Activated T-helper 1 cell treated with anti-CD3 and anti-CD28 coated beads, Interleukin-2, amount 50 U/mL, for 16 hours (primary cell): ENCODE data around the gene EYA4.

ENCODE experiments used
- DNase-seq, 2 donors: peaks; one replicate each; pipeline ENCODE4 v3.0.0-alpha.2; 2020; ENCODE audit warnings: low read depth in 1 of 2, low spot score in 1 of 2

EYA4 gene

DNA sequence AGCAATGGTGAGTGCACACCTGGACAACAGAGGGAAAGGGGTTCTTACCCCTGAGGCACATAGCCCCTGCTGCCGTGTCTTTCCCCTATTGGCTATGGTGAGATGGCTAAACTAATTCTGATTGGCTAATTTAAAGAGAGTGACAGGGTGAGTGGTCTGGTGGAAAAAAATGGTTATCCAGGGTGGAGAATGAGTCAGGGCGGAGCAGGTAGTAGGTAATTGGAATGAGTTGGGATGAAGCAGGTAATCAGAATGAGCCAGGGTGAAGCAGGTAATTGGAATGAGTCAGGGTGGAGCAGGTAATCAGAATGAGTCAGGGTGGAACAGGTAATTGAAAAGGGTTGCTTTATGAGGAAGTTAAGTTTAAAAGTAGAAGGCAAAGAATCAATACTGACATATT is 200.3 kb downstream of the EYA4 start:
- no peak for DNase-seq

GRCh38 chr6:133446789-133447188 is 205.6 kb downstream of the EYA4 start:
- no peak for DNase-seq

DNA sequence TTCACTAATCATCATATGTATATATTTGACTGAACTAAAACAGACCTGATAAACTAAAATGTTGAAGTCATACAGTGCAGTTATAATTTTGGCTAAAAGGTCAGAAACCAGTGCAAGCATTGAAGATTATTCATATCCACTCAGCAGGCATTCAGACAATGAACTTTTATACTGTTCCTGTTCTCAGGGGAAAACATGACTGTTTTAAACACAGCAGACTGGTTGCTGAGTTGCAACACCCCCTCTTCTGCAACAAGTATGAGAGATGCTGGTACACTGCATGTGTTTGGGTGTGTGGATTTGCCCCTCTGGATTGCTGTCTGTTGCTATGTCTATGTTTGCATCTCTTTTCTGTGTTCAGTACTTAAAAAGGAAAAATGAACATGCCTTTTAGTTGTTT is 206.8 kb downstream of the EYA4 start:
- no peak for DNase-seq

GRCh38 chr6:133456439-133456838 is 215.3 kb downstream of the EYA4 start:
- DNase-seq: no peak

DNA sequence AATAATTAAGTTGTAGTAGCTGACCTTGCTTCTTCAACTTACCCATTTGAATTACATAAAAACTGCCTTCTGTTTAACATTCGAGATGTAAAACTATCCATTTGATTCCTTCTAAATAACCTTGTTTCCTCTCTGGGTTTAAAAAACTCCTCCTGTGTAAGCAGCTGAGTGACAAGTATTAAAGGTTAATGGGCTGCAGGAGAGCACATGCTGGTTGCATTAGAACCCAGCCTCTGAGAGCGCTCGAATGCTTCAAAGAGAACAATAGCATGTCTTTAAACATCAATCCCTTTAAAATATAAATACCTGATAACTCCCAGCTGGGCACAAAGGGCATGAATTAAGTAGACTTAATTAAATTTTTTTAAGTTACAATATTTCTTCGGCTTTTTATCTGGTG is 215.8 kb downstream of the EYA4 start:
- no peak for DNase-seq

DNA sequence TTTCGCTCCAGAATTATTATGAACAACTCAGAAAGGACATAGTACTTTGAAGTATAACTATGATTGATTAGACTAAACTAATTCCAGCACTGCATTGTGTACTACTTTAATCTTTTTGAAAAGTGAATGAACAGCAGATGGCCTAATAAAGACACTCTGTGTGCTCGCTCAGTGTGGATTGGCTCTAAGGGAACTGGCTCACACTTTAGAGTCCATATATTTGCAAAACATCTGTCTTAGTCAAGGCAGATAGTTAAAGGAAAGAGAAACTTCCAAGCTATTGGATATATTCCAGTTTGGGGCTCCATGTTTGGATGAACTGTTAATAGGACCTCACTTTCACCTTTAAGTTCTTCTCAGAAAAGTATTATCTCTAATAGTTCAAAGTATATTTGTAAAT is 218.9 kb downstream of the EYA4 start:
- DNase-seq: no peak

DNA sequence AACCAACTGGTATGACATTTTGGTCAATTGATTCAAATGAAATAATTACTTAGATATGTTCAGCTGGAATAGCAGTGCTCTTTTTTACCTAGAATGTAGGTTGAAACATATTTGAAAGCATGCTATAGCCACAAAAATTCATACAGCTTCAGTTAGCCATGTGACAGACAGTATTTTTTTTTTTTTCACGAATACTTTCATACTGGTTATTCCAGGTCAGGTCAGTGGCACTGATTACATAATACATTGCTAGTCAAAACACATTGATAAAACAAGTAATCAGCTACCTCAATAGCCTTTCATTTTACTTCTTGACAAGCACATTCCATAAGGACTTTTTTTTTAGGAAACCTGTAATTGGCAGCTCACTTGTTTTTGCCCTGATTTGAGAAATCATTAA is 222.6 kb downstream of the EYA4 start:
- DNase-seq: no peak

GRCh38 chr6:133466680-133467079 is 225.5 kb downstream of the EYA4 start:
- DNase-seq: no peak

GRCh38 chr6:133467231-133467981 is 226.2 kb downstream of the EYA4 start:
- no peak for DNase-seq

GRCh38 chr6:133467982-133468380 is 226.8 kb downstream of the EYA4 start:
- DNase-seq: no peak

DNA sequence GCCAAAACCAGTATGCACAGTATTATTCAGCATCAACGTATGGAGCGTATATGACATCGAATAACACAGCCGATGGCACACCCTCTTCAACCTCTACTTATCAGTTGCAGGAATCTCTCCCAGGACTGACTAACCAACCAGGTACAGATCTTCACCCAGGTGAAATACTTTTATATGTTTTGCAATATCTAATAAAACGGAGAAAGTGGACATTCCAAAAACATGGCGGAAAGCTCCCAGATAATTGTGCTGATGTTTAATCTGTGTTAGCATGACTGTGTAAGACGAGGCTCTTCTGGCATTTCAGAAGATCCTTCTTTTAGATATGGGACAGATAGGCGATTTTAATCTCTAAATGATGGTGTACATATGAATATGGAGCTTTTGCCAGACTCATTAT is 227.4 kb downstream of the EYA4 start:
- DNase-seq: no peak

- no peak for DNase-seq
These were observed 233.4 kb downstream of the EYA4 start for GRCh38 chr6:133474516-133474915.

- no peak for DNase-seq
These were observed 237.5 kb downstream of the EYA4 start for GRCh38 chr6:133478673-133479072.

DNA sequence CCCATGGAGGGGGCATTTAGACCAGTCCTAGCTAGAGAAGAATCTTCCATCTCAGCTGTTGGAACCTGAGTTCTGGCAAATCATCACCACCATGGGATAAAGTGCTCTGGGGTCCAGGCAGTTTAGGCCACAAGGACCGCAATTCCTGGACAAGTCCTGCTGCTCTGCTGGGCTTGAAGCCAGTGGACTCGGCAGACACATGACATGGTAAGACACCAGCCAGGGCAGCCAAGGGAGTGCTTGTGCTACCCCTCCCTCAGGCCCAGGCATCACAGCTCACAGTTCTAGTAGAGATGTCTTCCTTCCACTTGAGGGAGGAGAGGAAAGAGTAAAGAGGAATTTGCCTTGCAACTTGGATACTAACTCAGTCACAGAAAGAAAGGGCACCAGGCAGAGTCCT is 246.0 kb downstream of the EYA4 start:
- DNase-seq: no peak

GRCh38 chr6:133495205-133495903 is 254.2 kb downstream of the EYA4 start:
- no peak for DNase-seq

DNA sequence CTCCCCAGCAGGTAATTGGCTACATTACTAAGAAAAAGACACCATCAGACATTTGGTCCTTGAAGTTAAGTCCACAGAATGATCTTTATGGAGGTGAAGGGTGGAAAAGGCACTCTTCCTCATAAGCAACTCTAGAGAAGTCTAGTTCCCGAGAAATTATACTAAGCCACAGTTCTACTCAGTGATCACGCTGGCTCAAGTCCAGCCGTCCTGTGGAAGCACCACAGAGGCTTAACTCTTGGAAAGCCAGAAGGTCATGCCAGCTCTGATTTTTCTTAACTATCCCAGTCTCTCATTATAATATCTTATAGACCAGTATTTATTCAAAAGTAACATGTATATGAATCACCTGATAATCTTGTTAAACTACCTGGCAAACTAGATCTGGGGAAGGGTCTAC is 258.5 kb downstream of the EYA4 start:
- no peak for DNase-seq

DNA sequence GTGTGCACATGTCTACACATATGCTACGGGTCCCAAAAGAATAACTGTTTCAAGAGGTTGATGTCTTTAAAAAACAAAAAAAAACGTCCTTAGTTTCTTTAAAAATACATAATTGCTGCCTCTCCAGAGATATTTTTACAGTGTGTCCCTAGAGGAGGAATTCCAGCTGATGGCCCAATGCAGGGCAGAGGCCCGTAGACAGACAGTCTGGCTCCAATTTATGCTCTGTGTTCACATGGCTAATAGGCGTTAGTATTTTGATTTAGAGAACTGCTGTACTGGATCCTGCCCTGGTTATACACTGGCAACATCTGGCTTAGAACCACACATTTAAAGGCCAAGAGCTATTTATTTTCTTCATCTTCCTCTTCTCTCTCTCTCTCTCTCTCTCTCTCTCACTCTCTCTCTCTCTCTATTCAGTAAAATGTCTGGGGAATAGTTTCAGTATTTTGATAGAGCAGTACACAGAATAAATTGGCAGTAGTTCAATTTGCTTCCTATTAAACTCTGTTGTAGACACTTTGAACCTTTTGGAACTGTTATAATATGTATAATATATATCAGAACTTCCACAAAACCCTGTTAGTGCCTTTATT is 260.6 kb downstream of the EYA4 start:
- no peak for DNase-seq

DNA sequence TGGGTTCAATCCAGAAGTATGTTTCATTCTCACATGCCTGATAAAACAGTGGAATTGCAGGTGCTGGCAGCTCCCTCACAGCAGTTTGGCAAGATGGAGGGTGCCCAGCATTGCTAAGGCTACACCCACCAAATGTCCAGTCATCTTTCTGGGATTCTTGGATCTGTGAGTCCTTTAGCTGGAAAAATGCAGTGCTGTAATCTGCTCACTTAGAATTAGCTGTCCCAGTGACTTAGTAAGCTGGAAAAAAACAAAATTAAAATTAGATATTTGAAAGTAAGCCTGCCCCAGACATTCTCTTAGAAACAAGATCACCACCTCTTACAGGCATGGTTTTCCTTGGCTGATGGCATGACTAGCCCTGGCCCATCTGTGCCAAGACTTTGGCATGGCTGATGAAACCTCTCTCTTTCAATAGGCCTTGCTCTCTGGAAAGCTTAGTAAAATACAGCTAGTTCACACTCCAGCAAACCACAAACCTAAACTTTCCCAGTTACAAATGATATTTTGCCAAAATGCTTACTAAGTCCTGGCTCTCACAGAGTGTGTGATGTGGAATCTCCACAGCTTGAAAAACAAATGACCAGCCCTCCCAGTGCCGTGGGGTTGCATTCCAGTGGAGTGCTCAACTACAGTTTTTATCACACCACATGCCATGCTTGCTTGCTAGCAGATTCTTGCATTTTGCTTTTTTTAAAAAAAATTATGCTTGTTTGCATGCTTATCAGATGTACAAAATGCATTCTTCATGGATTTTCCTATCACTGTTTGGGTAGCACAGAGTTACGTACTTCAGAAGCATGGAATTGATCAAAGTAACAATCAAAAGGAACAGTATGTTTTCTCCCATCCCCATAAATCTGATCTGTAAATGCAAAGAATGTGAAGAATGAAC is 261.5 kb downstream of the EYA4 start:
- DNase-seq: no peak

DNA sequence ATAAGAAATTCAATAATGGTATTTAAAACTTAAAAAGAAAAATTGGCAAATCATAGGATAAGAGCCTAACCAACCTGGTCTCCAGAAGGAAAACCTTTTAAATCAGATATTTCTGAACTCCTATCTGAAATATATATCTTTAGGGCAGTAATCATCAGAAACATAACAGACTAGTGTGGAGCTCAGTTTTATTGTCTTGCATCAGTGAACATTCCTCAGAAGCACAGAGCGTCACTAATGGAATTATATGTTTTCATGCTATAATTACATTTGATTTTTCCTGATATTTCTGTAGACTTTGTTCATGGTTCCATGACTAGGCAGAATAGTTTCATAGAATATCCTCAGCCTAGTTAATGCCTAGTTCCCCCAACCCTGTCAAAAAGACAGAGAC is 262.2 kb downstream of the EYA4 start:
- DNase-seq: no peak

DNA sequence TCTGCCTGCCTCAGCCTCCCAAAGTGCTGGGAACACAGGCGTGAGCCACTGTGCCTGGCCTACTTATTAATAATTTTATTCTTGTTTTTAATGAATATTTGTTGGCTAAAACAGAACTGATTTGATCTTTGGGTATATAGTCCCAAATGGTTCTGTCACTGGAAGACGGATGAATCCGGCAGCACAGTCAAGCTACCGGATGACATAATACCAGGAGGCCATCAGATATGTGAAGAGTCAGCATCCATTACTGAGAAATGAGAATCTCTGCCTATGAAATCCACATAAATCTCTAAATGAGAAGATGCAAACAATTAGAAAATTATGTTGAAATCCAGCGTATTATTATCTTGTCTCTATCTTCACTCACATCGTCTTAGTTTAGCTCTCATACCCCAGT is 263.0 kb downstream of the EYA4 start:
- DNase-seq: no peak

DNA sequence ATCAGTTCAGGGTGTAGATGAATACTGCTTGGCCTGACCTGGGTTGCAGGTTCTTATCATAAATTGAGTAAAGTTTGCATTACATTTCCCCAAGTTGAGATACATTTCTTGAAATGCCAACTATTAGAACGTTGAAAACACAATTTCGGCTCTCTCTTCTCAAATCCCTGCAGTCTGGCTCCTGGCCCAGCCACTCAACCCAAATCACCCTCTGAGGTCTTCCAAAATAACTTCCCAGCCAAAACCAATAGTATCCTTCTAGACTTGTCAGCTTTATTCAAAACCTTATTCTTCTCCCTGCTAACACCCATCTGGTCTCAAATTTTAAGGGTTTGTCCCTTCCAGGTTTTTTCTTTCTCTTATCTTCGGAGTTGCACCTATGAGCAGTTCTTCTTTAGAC is 263.6 kb downstream of the EYA4 start:
- DNase-seq: no peak

DNA sequence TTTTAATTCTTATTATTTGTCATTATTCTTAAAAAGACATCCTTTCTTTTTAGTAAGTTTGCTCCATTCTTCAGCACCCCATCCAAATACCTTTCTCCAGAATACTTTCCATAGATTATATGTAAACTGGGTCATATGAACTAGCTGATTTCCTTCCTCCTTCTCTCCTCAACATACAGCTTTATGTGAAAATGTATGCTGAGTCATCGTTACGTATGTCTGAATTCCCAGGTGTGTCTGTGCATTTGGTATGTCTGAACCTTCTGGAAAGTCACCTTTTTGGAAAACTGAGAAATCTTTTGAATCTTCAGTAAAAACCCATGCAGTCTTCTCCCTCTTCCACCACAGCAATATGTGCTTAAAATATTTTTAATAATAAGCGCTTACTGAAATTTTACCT is 264.5 kb downstream of the EYA4 start:
- no peak for DNase-seq
